SK-N-SH treated with all-trans-retinoic acid at 6 μM for 48 hours (cell line): ENCODE measurements around the gene PRSS27.

Source experiments
- ATAC-seq: fragments of 200-7000 bp; cut with Tn5 transposase; 3 replicates; pipeline ENCODE4 v1.9.1; 2020; ENCODE audit warnings: mild to moderate bottlenecking, moderate library complexity
- ARNTL ChIP-seq: fragments of 450-650 bp; formaldehyde crosslinking; IDR thresholded peaks from 2 replicates; pipeline ENCODE4 v1.5.0; 2020; ENCODE audit warnings: low read depth, mild to moderate bottlenecking, moderate library complexity, borderline replicate concordance
- BACH2 ChIP-seq: fragments of 250-450 bp; sonication (Bioruptor Pico); IDR thresholded peaks from 2 replicates; pipeline ENCODE4 v1.9.0; 2021; ENCODE audit warnings: mild to moderate bottlenecking, borderline replicate concordance
- CSDC2 ChIP-seq: fragments of 250-450 bp; sonication (Bioruptor Pico); IDR thresholded peaks from 2 replicates; pipeline ENCODE4 v1.5.0; 2020; ENCODE audit warnings: mild to moderate bottlenecking, moderate library complexity
- ESRRG ChIP-seq: fragments of 250-450 bp; sonication (Bioruptor Pico); IDR thresholded peaks from 2 replicates; pipeline ENCODE4 v1.6.1; 2021; ENCODE audit warnings: mild to moderate bottlenecking
- ISL1 ChIP-seq: fragments of 250-450 bp; sonication (Bioruptor Pico); IDR thresholded peaks from 2 replicates; pipeline ENCODE4 v2.1.2; 2022; ENCODE audit warnings: mild to moderate bottlenecking, moderate library complexity
- PPARA ChIP-seq: fragments of 250-450 bp; sonication (Bioruptor Pico); IDR thresholded peaks from 2 replicates; pipeline ENCODE4 v1.5.0; 2020; ENCODE audit warnings: mild to moderate bottlenecking, borderline replicate concordance
- RARB ChIP-seq: fragments of 250-450 bp; sonication (Bioruptor Pico); IDR thresholded peaks from 2 replicates; pipeline ENCODE4 v1.8.0; 2021; ENCODE audit warnings: mild to moderate bottlenecking, moderate library complexity
- TCF4 ChIP-seq: fragments of 250-450 bp; sonication (Bioruptor Pico); IDR thresholded peaks from 2 replicates; pipeline ENCODE4 v1.8.0; 2021; ENCODE audit warnings: mild to moderate bottlenecking, moderate library complexity, borderline replicate concordance
- TOX ChIP-seq: fragments of 250-450 bp; sonication (Bioruptor Pico); IDR thresholded peaks from 2 replicates; pipeline ENCODE4 v1.8.0; 2021; ENCODE audit warnings: mild to moderate bottlenecking, moderate library complexity, borderline replicate concordance
- ZC3H10 ChIP-seq: fragments of 250-450 bp; sonication (Bioruptor Pico); IDR thresholded peaks from 2 replicates; pipeline ENCODE4 v1.5.1; 2021; ENCODE audit warnings: mild to moderate bottlenecking, moderate library complexity
- ZFP3 ChIP-seq: fragments of 250-450 bp; sonication (Bioruptor Pico); IDR thresholded peaks from 2 replicates; pipeline ENCODE4 v1.5.0; 2020; ENCODE audit warnings: mild to moderate bottlenecking, moderate library complexity
- ZFP30 ChIP-seq: fragments of 450-650 bp; formaldehyde crosslinking; IDR thresholded peaks from 2 replicates; pipeline ENCODE4 v1.5.0; 2022; ENCODE audit warnings: mild to moderate bottlenecking, moderate library complexity
- ZNF565 ChIP-seq: fragments of 450-650 bp; formaldehyde crosslinking; conservative IDR thresholded peaks from 2 replicates; pipeline ENCODE4 v1.5.0; 2020; ENCODE audit warnings: low read depth, mild to moderate bottlenecking, moderate library complexity
- ZNF70 ChIP-seq: fragments of 450-650 bp; formaldehyde crosslinking; IDR thresholded peaks from 2 replicates; pipeline ENCODE4 v1.5.0; 2020; ENCODE audit warnings: mild to moderate bottlenecking, moderate library complexity
- ZNF8 ChIP-seq: fragments of 450-650 bp; formaldehyde crosslinking; IDR thresholded peaks from 2 replicates; pipeline ENCODE4 v1.5.0; 2020; ENCODE audit warnings: mild to moderate bottlenecking, moderate library complexity
- TF ChIP-seq, protein P1 (sequence below): fragments of 250-450 bp; sonication (Bioruptor Pico); IDR thresholded peaks from 2 replicates; pipeline ENCODE4 v1.8.0; 2021; ENCODE audit warnings: low read depth, mild to moderate bottlenecking, moderate library complexity, borderline replicate concordance
- TF ChIP-seq, protein P2 (sequence below): fragments of 250-450 bp; sonication (Bioruptor Pico); IDR thresholded peaks from 2 replicates; pipeline ENCODE4 v1.8.0; 2020; ENCODE audit warnings: mild to moderate bottlenecking, moderate library complexity, borderline replicate concordance
- TF ChIP-seq, protein P3 (sequence below): fragments of 250-450 bp; sonication (Bioruptor Pico); IDR thresholded peaks from 2 replicates; pipeline ENCODE4 v1.5.0; 2020; ENCODE audit warnings: mild to moderate bottlenecking, moderate library complexity
- TF ChIP-seq, protein P4 (sequence below): fragments of 250-450 bp; sonication (Bioruptor Pico); IDR thresholded peaks from 2 replicates; pipeline ENCODE4 v1.5.1; 2021; ENCODE audit warnings: mild to moderate bottlenecking, moderate library complexity

PRSS27 gene

DNA sequence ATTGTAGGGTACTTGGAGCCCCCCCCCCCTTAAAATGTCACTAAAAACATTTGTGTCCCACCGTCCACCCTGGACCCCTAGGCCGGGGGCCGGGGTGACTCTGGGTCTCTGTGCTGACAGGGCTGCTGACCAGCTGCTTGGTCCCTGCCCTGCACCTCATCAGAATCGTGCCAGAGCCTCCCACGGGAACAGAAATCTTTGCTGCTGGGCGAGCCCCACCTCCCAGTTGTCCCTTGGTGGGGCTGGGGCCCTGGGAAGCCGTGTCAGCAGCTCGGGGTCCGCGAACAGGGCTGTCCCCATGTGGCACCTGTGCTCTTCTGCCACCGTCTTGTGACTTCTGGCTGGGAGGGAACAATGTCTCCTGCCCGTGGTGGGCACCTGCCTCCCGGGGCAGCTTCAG, 19.2 kb downstream of the PRSS27 start:
- no peak for ATAC-seq
- no peak for TF ChIP-seq BACH2 (CRISPR knock-in tag)
- TF ChIP-seq ZNF70 = no peak
- TF ChIP-seq, all 23 proteins: peak for 0

DNA sequence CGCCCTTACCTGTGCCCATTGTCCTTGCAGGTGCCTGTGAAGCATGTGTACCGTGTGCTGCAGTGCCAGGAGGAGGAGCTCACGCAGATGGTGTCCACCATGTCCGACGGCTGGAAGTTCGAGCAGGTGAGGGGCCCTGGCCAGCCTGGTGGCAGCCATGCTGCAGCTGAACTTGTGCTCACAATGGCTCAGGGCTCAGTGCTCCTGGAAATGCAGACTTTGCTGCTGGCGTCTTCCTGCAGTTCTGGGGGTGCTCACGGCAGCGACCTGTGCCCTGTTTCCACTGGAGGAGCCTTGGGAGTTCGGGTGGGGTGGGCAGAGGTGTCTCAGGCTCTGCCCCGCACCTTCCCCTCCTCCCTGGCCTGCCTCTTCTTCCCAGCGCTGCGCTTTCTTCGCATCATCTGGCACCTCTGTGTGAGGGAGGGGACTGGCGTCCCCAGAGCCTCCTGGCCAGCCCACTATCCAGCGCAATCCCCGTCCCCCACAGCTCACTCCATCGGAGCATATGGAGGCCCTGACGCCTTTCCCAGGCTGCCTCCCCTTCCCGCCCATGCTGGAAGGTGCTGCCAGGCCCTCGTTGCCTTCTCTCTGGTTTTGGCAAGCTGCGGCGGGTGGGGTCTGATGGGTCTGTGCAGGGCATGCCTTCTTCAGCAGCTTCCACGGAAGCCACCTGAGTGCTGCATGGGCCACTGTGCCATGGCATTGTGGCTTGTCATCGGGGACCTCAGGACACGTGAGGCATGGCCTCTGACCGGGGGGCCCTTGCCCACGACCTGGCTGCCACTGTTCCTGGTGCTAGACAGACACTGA, 20.0 kb downstream of the PRSS27 start:
- no peak for TF ChIP-seq ARNTL
- TF ChIP-seq, protein P1, sequence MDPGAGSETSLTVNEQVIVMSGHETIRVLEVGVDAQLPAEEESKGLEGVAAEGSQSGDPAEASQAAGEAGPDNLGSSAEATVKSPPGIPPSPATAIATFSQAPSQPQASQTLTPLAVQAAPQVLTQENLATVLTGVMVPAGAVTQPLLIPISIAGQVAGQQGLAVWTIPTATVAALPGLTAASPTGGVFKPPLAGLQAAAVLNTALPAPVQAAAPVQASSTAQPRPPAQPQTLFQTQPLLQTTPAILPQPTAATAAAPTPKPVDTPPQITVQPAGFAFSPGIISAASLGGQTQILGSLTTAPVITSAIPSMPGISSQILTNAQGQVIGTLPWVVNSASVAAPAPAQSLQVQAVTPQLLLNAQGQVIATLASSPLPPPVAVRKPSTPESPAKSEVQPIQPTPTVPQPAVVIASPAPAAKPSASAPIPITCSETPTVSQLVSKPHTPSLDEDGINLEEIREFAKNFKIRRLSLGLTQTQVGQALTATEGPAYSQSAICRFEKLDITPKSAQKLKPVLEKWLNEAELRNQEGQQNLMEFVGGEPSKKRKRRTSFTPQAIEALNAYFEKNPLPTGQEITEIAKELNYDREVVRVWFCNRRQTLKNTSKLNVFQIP = no peak
- no peak for TF ChIP-seq TOX
- TF ChIP-seq ZC3H10 = no peak
- TF ChIP-seq, all 23 proteins: peak for 0
- ATAC-seq = no peak

DNA sequence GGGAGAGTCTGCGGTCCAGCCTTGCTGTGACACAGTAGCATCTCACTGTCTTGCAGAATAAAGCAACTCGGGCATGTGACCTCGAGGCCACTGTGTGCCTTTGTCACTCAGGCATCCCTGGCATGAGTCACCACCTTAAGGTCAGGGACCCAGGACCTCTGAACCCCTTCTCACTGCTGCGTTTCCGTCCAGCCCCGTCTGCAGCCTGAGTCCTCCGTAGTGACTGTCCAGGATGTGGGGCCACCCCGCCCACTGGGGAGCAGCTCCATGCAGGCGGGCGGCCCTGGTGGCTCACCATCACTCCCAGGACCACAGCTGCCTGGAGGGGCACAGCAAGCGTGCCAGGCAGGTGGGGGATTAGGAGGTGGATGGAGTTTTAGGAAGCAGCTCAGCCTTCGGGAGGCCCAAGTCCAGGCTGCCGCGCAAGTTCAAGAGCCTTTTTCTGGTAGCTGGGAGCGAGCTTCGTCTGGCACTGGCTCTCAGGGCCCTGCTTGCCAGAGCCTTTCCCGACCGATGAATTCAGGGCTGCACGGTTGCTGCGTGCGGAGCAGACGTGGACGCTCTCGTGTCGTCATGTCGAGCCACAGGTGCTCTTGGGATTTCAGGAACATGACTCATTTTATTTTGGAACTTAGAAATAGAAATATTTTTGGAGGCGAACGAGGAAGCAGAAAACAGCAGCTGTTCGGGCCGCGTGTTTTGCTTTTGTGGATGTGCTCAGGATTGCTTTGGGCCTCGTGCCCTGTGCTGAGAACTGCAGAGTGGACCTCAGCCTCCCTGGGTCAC, 20.9 kb downstream of the PRSS27 start:
- TF ChIP-seq, protein P1 = no peak
- TF ChIP-seq, protein P2, sequence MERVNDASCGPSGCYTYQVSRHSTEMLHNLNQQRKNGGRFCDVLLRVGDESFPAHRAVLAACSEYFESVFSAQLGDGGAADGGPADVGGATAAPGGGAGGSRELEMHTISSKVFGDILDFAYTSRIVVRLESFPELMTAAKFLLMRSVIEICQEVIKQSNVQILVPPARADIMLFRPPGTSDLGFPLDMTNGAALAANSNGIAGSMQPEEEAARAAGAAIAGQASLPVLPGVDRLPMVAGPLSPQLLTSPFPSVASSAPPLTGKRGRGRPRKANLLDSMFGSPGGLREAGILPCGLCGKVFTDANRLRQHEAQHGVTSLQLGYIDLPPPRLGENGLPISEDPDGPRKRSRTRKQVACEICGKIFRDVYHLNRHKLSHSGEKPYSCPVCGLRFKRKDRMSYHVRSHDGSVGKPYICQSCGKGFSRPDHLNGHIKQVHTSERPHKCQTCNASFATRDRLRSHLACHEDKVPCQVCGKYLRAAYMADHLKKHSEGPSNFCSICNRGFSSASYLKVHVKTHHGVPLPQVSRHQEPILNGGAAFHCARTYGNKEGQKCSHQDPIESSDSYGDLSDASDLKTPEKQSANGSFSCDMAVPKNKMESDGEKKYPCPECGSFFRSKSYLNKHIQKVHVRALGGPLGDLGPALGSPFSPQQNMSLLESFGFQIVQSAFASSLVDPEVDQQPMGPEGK (CRISPR knock-in tag) = no peak
- TF ChIP-seq, all 23 proteins: peak for 0

DNA sequence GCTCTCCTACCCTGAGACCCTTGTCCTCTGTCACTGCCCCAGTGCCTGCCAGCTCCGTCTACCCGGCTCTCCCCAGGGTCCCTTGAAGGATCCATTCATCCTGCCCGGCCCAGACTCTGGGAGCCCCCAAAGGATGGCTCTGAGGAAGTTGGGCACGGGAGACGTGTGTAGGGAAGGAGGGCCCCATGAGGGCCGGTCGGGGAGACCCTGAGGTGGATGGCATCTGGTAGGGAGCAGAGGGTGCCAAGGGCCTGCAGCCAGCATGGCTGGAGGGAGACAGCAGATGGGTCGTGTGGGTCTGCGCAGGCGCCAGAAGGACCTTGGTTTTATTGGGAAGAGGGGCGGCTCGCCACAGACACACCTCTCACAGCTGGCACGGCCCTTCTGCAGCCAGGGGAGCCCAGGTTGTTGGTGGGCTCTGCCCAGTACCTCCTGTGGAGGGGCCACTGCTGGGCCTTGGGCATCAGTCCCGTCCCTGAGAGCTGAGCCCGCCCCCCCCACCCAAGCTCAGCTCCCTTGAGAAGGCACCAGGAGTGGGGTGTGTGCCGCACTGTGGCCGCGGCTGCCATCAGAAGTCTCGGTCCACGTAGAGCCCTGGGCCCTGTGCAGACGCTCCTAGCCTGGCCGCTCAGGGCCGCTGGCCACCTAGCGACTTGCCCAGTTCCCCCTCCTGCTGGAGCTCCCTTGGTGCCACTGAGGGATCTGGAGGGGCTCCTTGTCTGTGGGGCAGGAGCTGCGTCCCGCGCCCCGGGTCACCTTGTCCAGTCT, 21.7 kb downstream of the PRSS27 start:
- no peak for ATAC-seq
- TF ChIP-seq TOX = no peak
- no peak for TF ChIP-seq PPARA (CRISPR knock-in tag)
- TF ChIP-seq ZC3H10 = no peak
- TF ChIP-seq ZNF70 = no peak
- no peak for TF ChIP-seq TCF4
- no peak for TF ChIP-seq ZNF565
- TF ChIP-seq, protein P1 = no peak
- TF ChIP-seq, protein P2 (CRISPR knock-in tag) = no peak
- no peak for TF ChIP-seq ZFP30
- TF ChIP-seq RARB (CRISPR knock-in tag) = no peak
- TF ChIP-seq, protein P3, sequence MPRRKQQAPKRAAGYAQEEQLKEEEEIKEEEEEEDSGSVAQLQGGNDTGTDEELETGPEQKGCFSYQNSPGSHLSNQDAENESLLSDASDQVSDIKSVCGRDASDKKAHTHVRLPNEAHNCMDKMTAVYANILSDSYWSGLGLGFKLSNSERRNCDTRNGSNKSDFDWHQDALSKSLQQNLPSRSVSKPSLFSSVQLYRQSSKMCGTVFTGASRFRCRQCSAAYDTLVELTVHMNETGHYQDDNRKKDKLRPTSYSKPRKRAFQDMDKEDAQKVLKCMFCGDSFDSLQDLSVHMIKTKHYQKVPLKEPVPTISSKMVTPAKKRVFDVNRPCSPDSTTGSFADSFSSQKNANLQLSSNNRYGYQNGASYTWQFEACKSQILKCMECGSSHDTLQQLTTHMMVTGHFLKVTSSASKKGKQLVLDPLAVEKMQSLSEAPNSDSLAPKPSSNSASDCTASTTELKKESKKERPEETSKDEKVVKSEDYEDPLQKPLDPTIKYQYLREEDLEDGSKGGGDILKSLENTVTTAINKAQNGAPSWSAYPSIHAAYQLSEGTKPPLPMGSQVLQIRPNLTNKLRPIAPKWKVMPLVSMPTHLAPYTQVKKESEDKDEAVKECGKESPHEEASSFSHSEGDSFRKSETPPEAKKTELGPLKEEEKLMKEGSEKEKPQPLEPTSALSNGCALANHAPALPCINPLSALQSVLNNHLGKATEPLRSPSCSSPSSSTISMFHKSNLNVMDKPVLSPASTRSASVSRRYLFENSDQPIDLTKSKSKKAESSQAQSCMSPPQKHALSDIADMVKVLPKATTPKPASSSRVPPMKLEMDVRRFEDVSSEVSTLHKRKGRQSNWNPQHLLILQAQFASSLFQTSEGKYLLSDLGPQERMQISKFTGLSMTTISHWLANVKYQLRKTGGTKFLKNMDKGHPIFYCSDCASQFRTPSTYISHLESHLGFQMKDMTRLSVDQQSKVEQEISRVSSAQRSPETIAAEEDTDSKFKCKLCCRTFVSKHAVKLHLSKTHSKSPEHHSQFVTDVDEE = no peak
- TF ChIP-seq ISL1 = no peak
- TF ChIP-seq, protein P4, sequence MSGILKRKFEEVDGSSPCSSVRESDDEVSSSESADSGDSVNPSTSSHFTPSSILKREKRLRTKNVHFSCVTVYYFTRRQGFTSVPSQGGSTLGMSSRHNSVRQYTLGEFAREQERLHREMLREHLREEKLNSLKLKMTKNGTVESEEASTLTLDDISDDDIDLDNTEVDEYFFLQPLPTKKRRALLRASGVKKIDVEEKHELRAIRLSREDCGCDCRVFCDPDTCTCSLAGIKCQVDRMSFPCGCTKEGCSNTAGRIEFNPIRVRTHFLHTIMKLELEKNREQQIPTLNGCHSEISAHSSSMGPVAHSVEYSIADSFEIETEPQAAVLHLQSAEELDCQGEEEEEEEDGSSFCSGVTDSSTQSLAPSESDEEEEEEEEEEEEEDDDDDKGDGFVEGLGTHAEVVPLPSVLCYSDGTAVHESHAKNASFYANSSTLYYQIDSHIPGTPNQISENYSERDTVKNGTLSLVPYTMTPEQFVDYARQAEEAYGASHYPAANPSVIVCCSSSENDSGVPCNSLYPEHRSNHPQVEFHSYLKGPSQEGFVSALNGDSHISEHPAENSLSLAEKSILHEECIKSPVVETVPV (CRISPR knock-in tag) = no peak
- no peak for TF ChIP-seq BACH2 (CRISPR knock-in tag)
- TF ChIP-seq ESRRG = no peak
- TF ChIP-seq CSDC2 (CRISPR knock-in tag) = no peak
- no peak for TF ChIP-seq ZNF8 (CRISPR knock-in tag)
- TF ChIP-seq ZFP3 = no peak
- TF ChIP-seq, all 23 proteins: peak for 0

More for the DNA sequence above, 20.9 kb downstream of the PRSS27 start:
- ATAC-seq = no peak
